ENCODE results near the gene NOS2.
"Not testable (repeated sequence)": the region's sequence is repeated elsewhere in the genome, so short reads cannot be mapped to it uniquely, and the experiment has no call there.

The NOS2 gene

GRCh38 chr17:27760931-27761330 lies 39.4 kb downstream of the NOS2 start:
- H3K9me3 Mint-ChIP-seq; H3K27me3 Mint-ChIP-seq (ENCODE audit: low read depth); H3K27ac Mint-ChIP-seq; H3K36me3 Mint-ChIP-seq (ENCODE audit: low read depth); H3K4me1 Mint-ChIP-seq (ENCODE audit: low read depth); H3K4me3 Mint-ChIP-seq: not testable (repeated sequence)

DNA sequence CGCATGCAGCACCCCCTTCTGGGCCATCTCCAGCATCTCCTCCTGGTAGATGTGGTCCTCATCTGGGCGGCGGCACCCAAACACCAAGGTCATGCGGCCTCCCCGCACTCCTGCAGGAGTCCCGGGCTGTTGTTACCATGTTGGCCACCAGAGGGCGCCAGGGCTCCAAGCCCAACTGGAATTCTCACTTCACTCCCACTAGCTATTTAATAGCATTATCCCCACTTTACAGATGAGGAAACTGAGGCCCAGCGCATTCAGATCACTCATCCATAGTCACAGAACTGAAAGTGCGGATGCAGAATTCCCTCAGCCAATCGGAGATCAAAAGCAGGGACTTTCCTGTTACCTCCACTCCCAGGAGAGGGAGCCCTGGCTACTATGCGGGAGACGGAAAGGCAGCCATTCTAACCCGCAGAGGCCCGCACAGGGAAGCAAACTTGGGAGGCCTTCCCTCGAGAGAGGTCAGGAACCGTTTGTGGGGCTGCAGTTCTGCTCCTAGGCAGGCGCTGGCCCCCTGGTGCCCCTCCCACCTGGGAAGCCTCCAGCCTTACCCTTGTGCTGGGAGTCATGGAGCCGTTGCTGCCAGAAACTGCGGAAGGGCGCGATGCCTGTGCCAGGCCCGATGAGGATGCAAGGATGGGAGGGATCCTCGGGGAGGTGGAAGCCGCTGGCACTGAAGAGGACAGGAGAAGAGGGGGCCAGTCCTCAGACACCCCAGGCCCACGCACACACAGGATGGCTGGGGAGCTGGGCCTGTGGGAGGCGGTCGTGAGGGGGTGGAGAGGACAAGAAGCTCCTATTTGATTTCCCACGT lies 40.1 kb downstream of the NOS2 start:
- Mint-ChIP-seq H3K36me3 (ENCODE audit: low read depth) (no peaks in the 10 kb centered on the region), H3K27ac (no peak overlapping the region), H3K9me3 (no peaks in the 10 kb centered on the region), H3K4me3 (no peak overlapping the region), H3K27me3 (ENCODE audit: low read depth) (no peaks in the 10 kb centered on the region), H3K4me1 (ENCODE audit: low read depth) (no peaks in the 10 kb centered on the region)

DNA sequence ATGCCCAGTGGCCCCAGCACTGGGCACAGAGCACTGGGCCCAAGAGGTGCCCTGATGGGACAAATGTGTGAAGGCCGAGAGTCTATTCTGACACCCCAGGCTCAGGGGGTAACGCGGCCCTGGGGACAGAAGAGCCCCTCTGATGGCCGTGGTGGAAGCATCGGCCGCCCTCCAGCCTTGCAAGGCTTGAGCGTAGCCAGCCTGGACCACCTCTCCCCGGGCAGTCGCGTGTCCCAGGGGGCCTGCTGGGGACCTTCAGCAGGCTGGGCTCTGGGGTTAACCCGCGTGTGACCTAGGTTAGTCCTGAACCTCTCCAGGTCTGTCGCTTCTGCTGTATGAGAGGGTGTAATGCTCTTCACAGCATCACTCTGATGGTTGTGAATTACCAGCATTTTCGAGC lies 40.8 kb downstream of the NOS2 start:
- H3K36me3 Mint-ChIP-seq (ENCODE audit: low read depth): no peaks in the 10 kb centered on the region
- H3K9me3 Mint-ChIP-seq: no peaks in the 10 kb centered on the region
- no peaks in the 10 kb centered on the region for H3K27me3 Mint-ChIP-seq (ENCODE audit: low read depth)
- no peak overlapping the region for H3K4me3 Mint-ChIP-seq
- H3K27ac Mint-ChIP-seq: no peak overlapping the region
- H3K4me1 Mint-ChIP-seq (ENCODE audit: low read depth): no peaks in the 10 kb centered on the region

GRCh38 chr17:27756467-27757371 lies 43.6 kb downstream of the NOS2 start:
- H3K4me1 Mint-ChIP-seq (ENCODE audit: low read depth): no peaks in the 10 kb centered on the region
- H3K4me3 Mint-ChIP-seq: no peak overlapping the region
- no peaks in the 10 kb centered on the region for H3K9me3 Mint-ChIP-seq
- H3K27ac Mint-ChIP-seq: no peak overlapping the region
- H3K27me3 Mint-ChIP-seq (ENCODE audit: low read depth): no peaks in the 10 kb centered on the region
- no peaks in the 10 kb centered on the region for H3K36me3 Mint-ChIP-seq (ENCODE audit: low read depth)

DNA sequence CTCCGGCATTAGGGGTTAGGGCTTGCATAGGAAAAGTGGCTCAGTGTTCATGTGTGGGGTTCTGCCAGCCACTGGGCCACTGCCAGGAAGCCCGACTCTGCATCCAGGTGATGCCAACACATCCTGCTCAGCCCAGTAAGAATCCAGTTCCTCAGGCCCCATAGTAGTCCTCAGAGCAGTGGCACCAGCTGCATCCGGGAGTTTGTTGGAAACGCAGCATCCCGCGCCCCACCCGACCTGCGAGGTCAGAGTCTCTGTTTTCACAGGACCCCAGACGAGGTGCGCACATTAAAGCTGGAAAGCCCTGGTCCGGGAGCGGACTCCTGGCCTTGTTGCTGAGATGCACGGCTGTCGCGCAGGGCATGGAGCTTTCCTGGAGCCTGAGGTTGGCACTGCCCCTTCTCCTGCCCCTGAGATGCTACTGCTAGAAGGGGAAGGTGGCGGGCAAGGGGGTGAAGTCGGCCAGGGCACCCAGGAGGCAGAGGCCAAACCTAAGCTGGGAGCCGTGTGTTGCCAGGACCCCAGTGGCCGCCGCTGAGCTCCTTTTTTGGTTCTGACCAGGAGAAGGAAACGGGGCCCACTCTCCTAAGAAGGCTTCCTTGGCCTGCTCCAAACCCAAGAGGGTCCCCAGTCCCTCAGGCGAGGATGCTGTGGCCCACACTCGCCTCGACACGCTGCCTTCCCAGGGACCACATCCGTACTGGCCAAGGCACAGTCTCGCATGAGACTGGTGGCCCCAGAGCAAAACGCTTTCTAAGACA lies 44.4 kb downstream of the NOS2 start:
- Mint-ChIP-seq H3K4me3 (no peak overlapping the region), H3K9me3 (no peaks in the 10 kb centered on the region), H3K36me3 (ENCODE audit: low read depth) (no peaks in the 10 kb centered on the region), H3K27me3 (ENCODE audit: low read depth) (no peaks in the 10 kb centered on the region), H3K4me1 (ENCODE audit: low read depth) (no peaks in the 10 kb centered on the region), H3K27ac (no peak overlapping the region)

GRCh38 chr17:27754549-27754948 lies 45.8 kb downstream of the NOS2 start:
- no peaks in the 10 kb centered on the region for H3K27me3 Mint-ChIP-seq (ENCODE audit: low read depth)

GRCh38 chr17:27753726-27754125 lies 46.6 kb downstream of the NOS2 start:
- not testable (repeated sequence) for H3K27ac Mint-ChIP-seq; H3K4me1 Mint-ChIP-seq (ENCODE audit: low read depth); H3K27me3 Mint-ChIP-seq (ENCODE audit: low read depth); H3K4me3 Mint-ChIP-seq; H3K9me3 Mint-ChIP-seq; H3K36me3 Mint-ChIP-seq (ENCODE audit: low read depth)

More at GRCh38 chr17:27754549-27754948, 45.8 kb downstream of the NOS2 start:
- Mint-ChIP-seq H3K9me3 (no peaks in the 10 kb centered on the region), H3K36me3 (ENCODE audit: low read depth) (no peaks in the 10 kb centered on the region), H3K27ac (no peak overlapping the region), H3K4me1 (ENCODE audit: low read depth) (no peaks in the 10 kb centered on the region), H3K4me3 (no peak overlapping the region)

DNA sequence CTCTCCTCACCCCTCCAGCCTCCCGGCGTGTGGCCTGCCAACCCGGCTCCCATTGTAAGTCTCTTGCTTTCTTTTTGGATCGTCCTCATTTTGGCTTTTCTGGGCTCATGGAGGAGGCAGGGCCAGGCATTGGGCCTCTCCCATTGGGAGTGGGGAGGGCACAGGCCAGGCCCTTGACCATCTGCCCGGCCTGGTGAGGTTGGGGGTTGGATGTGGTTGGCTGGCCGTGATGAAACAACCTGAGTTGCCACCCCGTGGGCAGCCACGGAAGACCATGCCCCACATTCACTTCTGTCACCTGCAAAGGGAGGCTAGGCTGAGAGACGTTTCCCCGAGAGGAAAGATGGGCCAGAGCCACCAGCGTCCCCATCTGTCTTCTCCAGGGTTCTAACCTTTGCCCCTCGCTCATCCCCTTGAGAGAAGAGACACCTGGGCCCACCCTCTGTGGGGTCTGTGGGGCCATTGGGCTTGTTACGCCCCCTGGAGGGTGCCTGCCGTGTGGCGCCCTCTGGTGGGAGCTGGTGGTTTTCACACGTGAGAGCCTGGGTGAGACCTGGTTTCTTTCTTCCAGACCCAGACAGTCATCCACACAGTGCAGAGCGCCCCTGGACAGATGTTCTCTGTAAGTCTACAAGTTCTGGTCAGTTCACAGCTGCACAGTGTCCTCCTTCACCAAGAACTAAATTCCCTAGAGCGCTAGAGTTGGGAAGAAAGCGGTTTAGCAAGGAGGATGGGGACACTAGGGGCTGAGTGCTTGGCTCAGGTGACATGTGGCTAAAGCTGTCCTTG lies 47.3 kb downstream of the NOS2 start:
- H3K36me3 Mint-ChIP-seq (ENCODE audit: low read depth); H3K27me3 Mint-ChIP-seq (ENCODE audit: low read depth); H3K9me3 Mint-ChIP-seq; H3K4me3 Mint-ChIP-seq; H3K27ac Mint-ChIP-seq; H3K4me1 Mint-ChIP-seq (ENCODE audit: low read depth): not testable (repeated sequence)

- H3K27ac Mint-ChIP-seq: no peak overlapping the region
- H3K9me3 Mint-ChIP-seq: no peaks in the 10 kb centered on the region
- no peaks in the 10 kb centered on the region for H3K4me1 Mint-ChIP-seq (ENCODE audit: low read depth)
- no peaks in the 10 kb centered on the region for H3K27me3 Mint-ChIP-seq (ENCODE audit: low read depth)
- H3K4me3 Mint-ChIP-seq: no peak overlapping the region
- H3K36me3 Mint-ChIP-seq (ENCODE audit: low read depth): no peaks in the 10 kb centered on the region
These were observed 48.5 kb downstream of the NOS2 start for GRCh38 chr17:27751622-27752490.

- Mint-ChIP-seq H3K27ac (no peak overlapping the region), H3K4me3 (no peak overlapping the region), H3K27me3 (ENCODE audit: low read depth) (no peaks in the 10 kb centered on the region), H3K4me1 (ENCODE audit: low read depth) (no peaks in the 10 kb centered on the region), H3K36me3 (ENCODE audit: low read depth) (no peaks in the 10 kb centered on the region), H3K9me3 (no peaks in the 10 kb centered on the region)
These were observed 49.2 kb downstream of the NOS2 start for GRCh38 chr17:27751166-27751565.

- not testable (repeated sequence) for H3K27ac Mint-ChIP-seq, H3K4me3 Mint-ChIP-seq
These were observed 50.7 kb downstream of the NOS2 start for GRCh38 chr17:27749562-27750150.

DNA sequence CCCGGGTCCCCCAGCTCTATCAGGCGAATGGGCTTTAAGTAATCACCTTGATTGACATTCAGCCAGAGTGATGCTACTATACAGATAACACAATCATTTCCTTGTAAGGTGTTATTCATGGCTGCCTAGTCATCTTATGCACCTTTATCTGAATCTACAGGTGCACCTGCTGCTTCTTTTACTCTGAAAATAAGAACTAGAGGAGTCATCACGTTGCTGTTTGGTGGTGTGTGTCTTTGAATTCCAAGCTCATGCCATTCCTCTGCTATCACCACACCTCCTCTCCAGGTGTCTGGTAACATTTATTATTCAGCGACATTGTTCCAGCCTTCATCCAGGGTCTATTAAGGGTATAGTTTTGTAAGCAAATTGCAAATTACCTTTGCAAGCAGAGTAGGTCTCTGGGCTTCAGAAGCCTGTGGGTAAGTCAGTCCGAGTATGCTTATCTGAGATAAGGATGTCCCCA lies 51.9 kb downstream of the NOS2 start:
- no peaks in the 10 kb centered on the region for H3K27me3 Mint-ChIP-seq (ENCODE audit: low read depth)
- no peaks in the 10 kb centered on the region for H3K9me3 Mint-ChIP-seq
- no peak overlapping the region for H3K4me3 Mint-ChIP-seq
- H3K36me3 Mint-ChIP-seq (ENCODE audit: low read depth): no peaks in the 10 kb centered on the region
- no peaks in the 10 kb centered on the region for H3K4me1 Mint-ChIP-seq (ENCODE audit: low read depth)
- no peak overlapping the region for H3K27ac Mint-ChIP-seq

More at GRCh38 chr17:27749562-27750150, 50.7 kb downstream of the NOS2 start:
- H3K9me3 Mint-ChIP-seq; H3K4me1 Mint-ChIP-seq (ENCODE audit: low read depth); H3K27me3 Mint-ChIP-seq (ENCODE audit: low read depth); H3K36me3 Mint-ChIP-seq (ENCODE audit: low read depth): not testable (repeated sequence)

Data from T-helper 1 cell treated with Interleukin-12 subunit alpha and Interleukin-12 subunit beta and Interleukin-4 antibody, amounts not matched to agents 30 μg/mL and 1 μg/mL, for 36 hours (primary cell).